ENCODE results near the gene TMEM234. TPM values are rescaled to one million over a fixed set of nuclear protein-coding genes. Genes with fewer than 3 reads are reported as not detected.

Gene TMEM234
- total and polyA plus RNA-seq, 2 of the 13 experiments (the other 11 are each of a cell fraction or from before 2014, with no cell fraction given): 6.1 to 9.0 TPM

GRCh38 chr1:32249831-32250525 lies 27.8 kb upstream of the TMEM234 start (continued):
- TF ChIP-seq ZNF446 (CRISPR knock-in tag; IDR thresholded peaks at IDR 0.05) (no peak), HCFC1 (IDR thresholded peaks at IDR 0.05; ENCODE audit: low read depth, low read length) (no peak), ZNF557 (CRISPR knock-in tag; IDR thresholded peaks at IDR 0.05) (no peak), ZNF510 (CRISPR knock-in tag; IDR thresholded peaks at IDR 0.05; ENCODE audit: low read depth) (peak; percentile 78; the same call in 1 of the 2 replicates), HINFP (CRISPR knock-in tag; IDR thresholded peaks at IDR 0.05; ENCODE audit: low read depth) (no peak), ZNF280B (CRISPR knock-in tag; IDR thresholded peaks at IDR 0.05; ENCODE audit: borderline replicate concordance) (peak; percentile 68; the same call in 1 of the 2 replicates), PRPF4 (IDR thresholded peaks at IDR 0.05; ENCODE audit: low read depth, low read length, poor library complexity, severe bottlenecking) (peak; percentile 86), MTF1 (CRISPR knock-in tag; IDR thresholded peaks at IDR 0.05) (no peak), ZNF703 (CRISPR knock-in tag; IDR thresholded peaks at IDR 0.05; ENCODE audit: borderline replicate concordance) (no peak), ATF7-NPFF (CRISPR knock-in tag; IDR thresholded peaks at IDR 0.05; ENCODE audit: low read depth) (no peak), KAT8 (CRISPR knock-in tag; IDR thresholded peaks at IDR 0.05) (peak; percentile 74; the same call in 1 of the 2 replicates), SETDB1 (CRISPR knock-in tag; IDR thresholded peaks at IDR 0.05; ENCODE audit: borderline replicate concordance) (no peak), ATAD3A (CRISPR knock-in tag; IDR thresholded peaks at IDR 0.05) (no peak), ZNF777 (CRISPR knock-in tag; IDR thresholded peaks at IDR 0.05) (no peak), ZFP37 (CRISPR knock-in tag; IDR thresholded peaks at IDR 0.05; ENCODE audit: borderline replicate concordance) (peak; percentile 22; the same call in 1 of the 2 replicates), ZNF691 (CRISPR knock-in tag; IDR thresholded peaks at IDR 0.05; ENCODE audit: borderline replicate concordance, low read depth) (peak; percentile 89), ADNP (CRISPR knock-in tag; IDR thresholded peaks at IDR 0.05) (no peak), PHF5A (CRISPR knock-in tag; IDR thresholded peaks at IDR 0.05; ENCODE audit: low read depth, unreplicated experiment) (no peak), EHMT2 (IDR thresholded peaks at IDR 0.05; ENCODE audit: borderline replicate concordance, low read depth, low read length) (no peak), PRDM10 (CRISPR knock-in tag; IDR thresholded peaks at IDR 0.05; ENCODE audit: low read depth) (peak; percentile 73; the same call in 1 of the 2 replicates)
- TF ChIP-seq, protein P1, sequence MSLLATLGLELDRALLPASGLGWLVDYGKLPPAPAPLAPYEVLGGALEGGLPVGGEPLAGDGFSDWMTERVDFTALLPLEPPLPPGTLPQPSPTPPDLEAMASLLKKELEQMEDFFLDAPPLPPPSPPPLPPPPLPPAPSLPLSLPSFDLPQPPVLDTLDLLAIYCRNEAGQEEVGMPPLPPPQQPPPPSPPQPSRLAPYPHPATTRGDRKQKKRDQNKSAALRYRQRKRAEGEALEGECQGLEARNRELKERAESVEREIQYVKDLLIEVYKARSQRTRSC (CRISPR knock-in tag; IDR thresholded peaks at IDR 0.05; ENCODE audit: low read depth): no peak
